Osteoblast (primary cell): Measurements from ENCODE around the gene USP54. TPM values are rescaled to one million over a fixed set of nuclear protein-coding genes. Genes with fewer than 3 reads are reported as not detected.

Experiments used
- DNase-seq: peaks from one replicate; pipeline ENCODE4 v3.0.0; 2011; ENCODE audit warnings: low spot score, mixed read lengths; ENCODE audit not compliant: insufficient read length; ENCODE audit errors: missing footprints
- H2AFZ ChIP-seq: 2 replicates; pipeline ENCODE4 v1.6.0; 2011; ENCODE audit warnings: mild to moderate bottlenecking, low read length
- H3K27ac ChIP-seq: 2 replicates; pipeline ENCODE4 v1.5.1; 2011; ENCODE audit warnings: mild to moderate bottlenecking, low read depth, low read length, moderate library complexity
- H3K27me3 ChIP-seq: 2 replicates; pipeline ENCODE4 v1.6.0; 2012; ENCODE audit warnings: mild to moderate bottlenecking, control low read depth, inconsistent platforms, low read length, moderate library complexity; ENCODE audit not compliant: insufficient read depth
- H3K36me3 ChIP-seq: 2 replicates; pipeline ENCODE4 v1.5.1; 2011; ENCODE audit warnings: mild to moderate bottlenecking, low read length, control low read depth, moderate library complexity; ENCODE audit not compliant: insufficient read depth
- H3K4me1 ChIP-seq: 2 replicates; pipeline ENCODE4 v1.5.1; 2011; ENCODE audit warnings: mild to moderate bottlenecking, low read length, control low read depth, moderate library complexity; ENCODE audit not compliant: insufficient read depth
- H3K4me2 ChIP-seq: 2 replicates; pipeline ENCODE4 v1.6.0; 2011; ENCODE audit warnings: mild to moderate bottlenecking, low read length; ENCODE audit not compliant: insufficient read depth
- H3K4me3 ChIP-seq: fragments of 200-600 bp; sonication (generic); 3 replicates; pipeline ENCODE4 v1.5.1; 2012; ENCODE audit warnings: mild to moderate bottlenecking, low read length, inconsistent platforms; ENCODE audit not compliant: insufficient read depth
- H3K79me2 ChIP-seq: 2 replicates; pipeline ENCODE4 v1.6.0; 2012; ENCODE audit warnings: mild to moderate bottlenecking, low read length, control low read depth, inconsistent platforms; ENCODE audit not compliant: insufficient read depth
- H3K9me3 ChIP-seq: 2 replicates; pipeline ENCODE4 v1.5.1; 2011; ENCODE audit warnings: low read depth, low read length, control low read depth
- H4K20me1 ChIP-seq: 2 replicates; pipeline ENCODE4 v1.6.0; 2012; ENCODE audit warnings: mild to moderate bottlenecking, low read length, control low read depth; ENCODE audit not compliant: insufficient read depth
- total RNA-seq: library from RNA; depleted of rRNA; stranded (reverse); fragments of >200 nt; gene quantifications from 2 replicates; pipeline ENCODE4 v1.2.3, GENCODE V29; 2012
- TF ChIP-seq, protein P1 (sequence below): IDR thresholded peaks from 2 replicates; pipeline ENCODE4 v1.5.1; 2011; ENCODE audit warnings: mild to moderate bottlenecking, low read depth, low read length, moderate library complexity; ENCODE audit errors: extremely low read depth

The USP54 gene
- total RNA-seq, 1 donor: 25.0 TPM

DNA sequence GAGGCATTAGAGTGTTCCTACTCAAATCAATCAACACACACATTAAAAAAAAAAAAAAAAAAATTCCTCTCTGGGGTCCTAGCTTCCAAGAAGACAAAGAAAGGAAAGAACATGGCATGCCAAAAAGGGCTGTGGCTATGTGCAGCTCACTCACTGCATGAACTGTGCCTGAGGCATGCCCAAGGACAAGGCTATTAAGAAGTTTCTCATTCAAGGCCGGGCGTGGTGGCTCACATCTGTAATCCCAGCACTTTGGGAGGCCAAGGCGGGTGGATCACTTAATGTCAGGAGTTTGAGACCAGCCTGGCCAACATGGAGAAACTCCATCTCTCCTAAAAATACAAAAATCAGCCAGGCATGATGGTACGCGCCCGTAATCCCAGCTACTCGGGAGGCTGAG is 53.4 kb downstream of the USP54 start:
- H3K36me3 ChIP-seq: no peaks in the 10 kb centered on the region
- no peak overlapping the region for H3K4me3 ChIP-seq
- no peak overlapping the region for H3K27ac ChIP-seq
- no peaks in the 10 kb centered on the region for H3K79me2 ChIP-seq
- H3K4me1 ChIP-seq: no peaks in the 10 kb centered on the region
- H3K9me3 ChIP-seq: no peaks in the 10 kb centered on the region
- H3K27me3 ChIP-seq: no peaks in the 10 kb centered on the region
- DNase-seq: no peak
- no peaks in the 10 kb centered on the region for H4K20me1 ChIP-seq
- TF ChIP-seq, protein P1, sequence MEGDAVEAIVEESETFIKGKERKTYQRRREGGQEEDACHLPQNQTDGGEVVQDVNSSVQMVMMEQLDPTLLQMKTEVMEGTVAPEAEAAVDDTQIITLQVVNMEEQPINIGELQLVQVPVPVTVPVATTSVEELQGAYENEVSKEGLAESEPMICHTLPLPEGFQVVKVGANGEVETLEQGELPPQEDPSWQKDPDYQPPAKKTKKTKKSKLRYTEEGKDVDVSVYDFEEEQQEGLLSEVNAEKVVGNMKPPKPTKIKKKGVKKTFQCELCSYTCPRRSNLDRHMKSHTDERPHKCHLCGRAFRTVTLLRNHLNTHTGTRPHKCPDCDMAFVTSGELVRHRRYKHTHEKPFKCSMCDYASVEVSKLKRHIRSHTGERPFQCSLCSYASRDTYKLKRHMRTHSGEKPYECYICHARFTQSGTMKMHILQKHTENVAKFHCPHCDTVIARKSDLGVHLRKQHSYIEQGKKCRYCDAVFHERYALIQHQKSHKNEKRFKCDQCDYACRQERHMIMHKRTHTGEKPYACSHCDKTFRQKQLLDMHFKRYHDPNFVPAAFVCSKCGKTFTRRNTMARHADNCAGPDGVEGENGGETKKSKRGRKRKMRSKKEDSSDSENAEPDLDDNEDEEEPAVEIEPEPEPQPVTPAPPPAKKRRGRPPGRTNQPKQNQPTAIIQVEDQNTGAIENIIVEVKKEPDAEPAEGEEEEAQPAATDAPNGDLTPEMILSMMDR: no peak
- no peak overlapping the region for H3K4me2 ChIP-seq
- no peak overlapping the region for H2AFZ ChIP-seq

DNA sequence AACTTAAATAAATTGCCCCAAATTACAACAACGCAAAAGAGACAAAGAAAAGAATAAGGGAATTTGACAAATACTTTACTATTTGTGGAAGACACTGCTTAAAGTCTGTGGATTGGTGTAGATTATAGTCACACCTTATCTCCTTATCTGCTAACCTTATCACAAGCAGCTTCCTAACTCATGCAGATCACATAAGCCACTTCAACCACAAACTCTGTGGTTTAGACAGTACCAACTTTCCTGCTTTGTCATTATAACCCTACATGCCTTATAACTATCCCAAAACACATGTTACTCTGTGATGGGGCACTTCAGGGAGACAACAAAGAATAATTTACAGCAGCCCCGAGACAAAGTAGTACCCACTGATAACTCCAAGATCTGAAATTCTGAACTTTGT is 53.9 kb downstream of the USP54 start:
- H3K9me3 ChIP-seq: no peaks in the 10 kb centered on the region
- H3K36me3 ChIP-seq: no peaks in the 10 kb centered on the region
- no peak overlapping the region for H2AFZ ChIP-seq
- no peaks in the 10 kb centered on the region for H3K4me1 ChIP-seq
- H4K20me1 ChIP-seq: no peaks in the 10 kb centered on the region
- no peak for DNase-seq
- TF ChIP-seq, protein P1: no peak
- H3K4me2 ChIP-seq: no peak overlapping the region
- H3K4me3 ChIP-seq: no peak overlapping the region
- H3K27ac ChIP-seq: no peak overlapping the region
- no peaks in the 10 kb centered on the region for H3K27me3 ChIP-seq
- no peaks in the 10 kb centered on the region for H3K79me2 ChIP-seq

DNA sequence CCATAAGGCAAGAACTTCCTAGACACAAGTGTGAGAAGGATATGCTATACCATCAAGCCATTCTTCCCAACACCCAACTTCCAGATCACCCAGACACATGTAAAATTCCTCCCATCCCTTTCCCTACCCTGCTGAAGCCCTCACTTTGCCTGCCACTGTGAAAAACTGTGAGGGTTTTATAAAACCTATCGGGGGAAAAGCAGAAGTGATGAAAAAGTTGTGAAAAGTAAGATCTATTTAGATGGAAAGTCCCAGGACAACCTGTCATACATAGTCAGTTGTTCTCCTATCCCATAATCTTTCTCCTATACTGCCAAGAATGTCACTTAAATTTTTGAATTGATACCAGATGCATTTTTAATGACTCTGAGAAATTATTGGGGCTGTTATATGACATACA is 56.3 kb downstream of the USP54 start:
- Histone ChIP-seq H4K20me1 (no peaks in the 10 kb centered on the region), H3K27ac (no peak overlapping the region), H3K4me1 (no peaks in the 10 kb centered on the region), H3K4me2 (no peak overlapping the region), H3K36me3 (no peaks in the 10 kb centered on the region), H2AFZ (no peak overlapping the region), H3K79me2 (no peaks in the 10 kb centered on the region), H3K9me3 (no peaks in the 10 kb centered on the region), H3K4me3 (no peak overlapping the region), H3K27me3 (no peaks in the 10 kb centered on the region)
- TF ChIP-seq, protein P1: no peak
- no peak for DNase-seq

DNA sequence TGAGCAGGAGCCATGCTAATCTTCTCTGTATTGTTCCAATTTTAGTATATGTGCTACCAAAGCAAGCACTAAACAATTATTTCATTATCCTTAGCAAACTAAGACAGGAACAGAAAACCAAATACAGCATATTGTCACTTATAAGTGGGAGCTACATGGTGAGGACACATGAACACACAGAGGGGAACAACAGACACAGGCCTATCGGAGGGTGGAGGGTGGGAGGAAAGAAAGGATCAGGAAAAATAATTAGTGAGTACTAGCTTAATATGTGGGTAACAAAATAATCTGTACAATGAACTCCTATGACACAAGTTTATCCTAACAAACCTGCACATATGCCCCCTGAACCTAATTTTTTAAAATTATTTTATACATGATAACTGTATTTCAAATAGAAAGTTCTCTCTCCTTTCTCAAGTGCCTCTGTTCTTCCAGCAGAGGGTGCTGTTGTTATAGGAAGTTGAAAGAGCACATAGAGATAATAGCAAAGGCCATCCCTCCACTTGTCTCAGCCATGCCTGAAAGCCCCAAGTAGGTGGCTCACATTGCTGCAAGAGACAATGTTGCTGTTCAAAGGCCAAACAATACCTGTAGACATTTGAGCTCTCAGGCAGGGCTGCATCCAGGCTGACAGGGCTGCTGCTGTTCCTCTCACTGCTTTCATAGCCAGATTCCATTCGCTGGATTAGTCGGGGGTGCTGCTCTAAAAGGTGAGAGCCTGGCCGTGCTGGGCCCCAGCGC is 61.9 kb downstream of the USP54 start:
- Histone ChIP-seq H3K9me3 (no peaks in the 10 kb centered on the region), H3K4me3 (no peak overlapping the region), H4K20me1 (no peaks in the 10 kb centered on the region), H3K27me3 (no peaks in the 10 kb centered on the region), H3K4me2 (no peak overlapping the region), H3K36me3 (no peaks in the 10 kb centered on the region), H2AFZ (no peak overlapping the region), H3K4me1 (no peaks in the 10 kb centered on the region), H3K27ac (no peak overlapping the region), H3K79me2 (no peaks in the 10 kb centered on the region)
- DNase-seq: peak; percentile 87
- TF ChIP-seq, protein P1: peak; percentile 83
